SK-N-SH (cell line): ENCODE data around the gene PHF21A.

Experiments
- EP300 ChIP-seq, 2 experiments: IDR thresholded peaks; 2 replicates each; pipeline versions ENCODE4 v1.4.0 to v1.6.1; 2012; ENCODE audit warnings: borderline replicate concordance in 1 of 2, low read depth in 1 of 2, low read length in 1 of 2
- EZH2phosphoT487 ChIP-seq: fragments of 200-600 bp; sonication (generic); IDR thresholded peaks from 2 replicates; pipeline ENCODE4 v1.6.1; 2017; ENCODE audit warnings: low read depth, mixed run types, mild to moderate bottlenecking, antibody characterized with exemption, moderate library complexity, borderline replicate concordance
- GABPA ChIP-seq: IDR thresholded peaks from 2 replicates; pipeline ENCODE4 v1.4.0; 2012; ENCODE audit warnings: low read depth, mild to moderate bottlenecking
- GATA2 ChIP-seq: sonication (generic); formaldehyde crosslinking; IDR thresholded peaks from 2 replicates; pipeline ENCODE4 v1.5.0; 2020; ENCODE audit warnings: mild to moderate bottlenecking, missing genetic modification reagents
- NFIC ChIP-seq: IDR thresholded peaks from 2 replicates; pipeline ENCODE4 v1.4.0; 2012; ENCODE audit warnings: borderline replicate concordance
- POLR2AphosphoS5 ChIP-seq: IDR thresholded peaks from 2 replicates; pipeline ENCODE4 v1.6.1; 2012; ENCODE audit warnings: low read depth, low read length
- RAD21 ChIP-seq: IDR thresholded peaks from 2 replicates; pipeline ENCODE4 v1.6.1; 2012; ENCODE audit warnings: mild to moderate bottlenecking, low read length
- RFX5 ChIP-seq: IDR thresholded peaks from 2 replicates; pipeline ENCODE4 v1.6.1; 2012; ENCODE audit warnings: mild to moderate bottlenecking, improper control_type of control experiment, low read length
- SMC3 ChIP-seq: IDR thresholded peaks from 2 replicates; pipeline ENCODE4 v1.6.1; 2012; ENCODE audit warnings: low read depth, low read length, improper control_type of control experiment
- TAF1 ChIP-seq: IDR thresholded peaks from 2 replicates; pipeline ENCODE4 v1.6.1; 2012; ENCODE audit warnings: low read depth, mild to moderate bottlenecking, low read length, moderate library complexity, borderline replicate concordance
- TF ChIP-seq, protein P1 (sequence below): fragments of 200-600 bp; sonication (generic); IDR thresholded peaks from 2 replicates; pipeline ENCODE4 v1.6.1; 2017; ENCODE audit warnings: antibody characterized with exemption, mild to moderate bottlenecking, moderate library complexity
- TF ChIP-seq, protein P2 (sequence below): fragments of 150-350 bp; IDR thresholded peaks from 2 replicates; pipeline ENCODE4 v1.6.1; 2017; ENCODE audit warnings: antibody characterized with exemption, low read length, low read depth, borderline replicate concordance
- TF ChIP-seq, protein P3 (sequence below): IDR thresholded peaks from 2 replicates; pipeline ENCODE4 v1.6.1; 2012; ENCODE audit warnings: mild to moderate bottlenecking, low read depth, low read length, moderate library complexity

GRCh38 chr11:45930951-45931570 is 190.2 kb downstream of the PHF21A start:
- TF ChIP-seq EZH2phosphoT487 (no peak), POLR2AphosphoS5 (no peak), RAD21 (no peak), GATA2 (CRISPR knock-in tag) (no peak), SMC3 (no peak), NFIC (no peak), TAF1 (no peak), EP300 (IDR thresholded peaks at IDR 0.05; ENCODE audit: borderline replicate concordance in 1 of 2, low read depth in 1 of 2, low read length in 1 of 2) (no peak), GABPA (no peak), RFX5 (no peak)
- TF ChIP-seq, protein P1, sequence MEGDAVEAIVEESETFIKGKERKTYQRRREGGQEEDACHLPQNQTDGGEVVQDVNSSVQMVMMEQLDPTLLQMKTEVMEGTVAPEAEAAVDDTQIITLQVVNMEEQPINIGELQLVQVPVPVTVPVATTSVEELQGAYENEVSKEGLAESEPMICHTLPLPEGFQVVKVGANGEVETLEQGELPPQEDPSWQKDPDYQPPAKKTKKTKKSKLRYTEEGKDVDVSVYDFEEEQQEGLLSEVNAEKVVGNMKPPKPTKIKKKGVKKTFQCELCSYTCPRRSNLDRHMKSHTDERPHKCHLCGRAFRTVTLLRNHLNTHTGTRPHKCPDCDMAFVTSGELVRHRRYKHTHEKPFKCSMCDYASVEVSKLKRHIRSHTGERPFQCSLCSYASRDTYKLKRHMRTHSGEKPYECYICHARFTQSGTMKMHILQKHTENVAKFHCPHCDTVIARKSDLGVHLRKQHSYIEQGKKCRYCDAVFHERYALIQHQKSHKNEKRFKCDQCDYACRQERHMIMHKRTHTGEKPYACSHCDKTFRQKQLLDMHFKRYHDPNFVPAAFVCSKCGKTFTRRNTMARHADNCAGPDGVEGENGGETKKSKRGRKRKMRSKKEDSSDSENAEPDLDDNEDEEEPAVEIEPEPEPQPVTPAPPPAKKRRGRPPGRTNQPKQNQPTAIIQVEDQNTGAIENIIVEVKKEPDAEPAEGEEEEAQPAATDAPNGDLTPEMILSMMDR, result no peak
- TF ChIP-seq, protein P2, sequence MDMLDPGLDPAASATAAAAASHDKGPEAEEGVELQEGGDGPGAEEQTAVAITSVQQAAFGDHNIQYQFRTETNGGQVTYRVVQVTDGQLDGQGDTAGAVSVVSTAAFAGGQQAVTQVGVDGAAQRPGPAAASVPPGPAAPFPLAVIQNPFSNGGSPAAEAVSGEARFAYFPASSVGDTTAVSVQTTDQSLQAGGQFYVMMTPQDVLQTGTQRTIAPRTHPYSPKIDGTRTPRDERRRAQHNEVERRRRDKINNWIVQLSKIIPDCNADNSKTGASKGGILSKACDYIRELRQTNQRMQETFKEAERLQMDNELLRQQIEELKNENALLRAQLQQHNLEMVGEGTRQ, result no peak
- TF ChIP-seq, protein P3, sequence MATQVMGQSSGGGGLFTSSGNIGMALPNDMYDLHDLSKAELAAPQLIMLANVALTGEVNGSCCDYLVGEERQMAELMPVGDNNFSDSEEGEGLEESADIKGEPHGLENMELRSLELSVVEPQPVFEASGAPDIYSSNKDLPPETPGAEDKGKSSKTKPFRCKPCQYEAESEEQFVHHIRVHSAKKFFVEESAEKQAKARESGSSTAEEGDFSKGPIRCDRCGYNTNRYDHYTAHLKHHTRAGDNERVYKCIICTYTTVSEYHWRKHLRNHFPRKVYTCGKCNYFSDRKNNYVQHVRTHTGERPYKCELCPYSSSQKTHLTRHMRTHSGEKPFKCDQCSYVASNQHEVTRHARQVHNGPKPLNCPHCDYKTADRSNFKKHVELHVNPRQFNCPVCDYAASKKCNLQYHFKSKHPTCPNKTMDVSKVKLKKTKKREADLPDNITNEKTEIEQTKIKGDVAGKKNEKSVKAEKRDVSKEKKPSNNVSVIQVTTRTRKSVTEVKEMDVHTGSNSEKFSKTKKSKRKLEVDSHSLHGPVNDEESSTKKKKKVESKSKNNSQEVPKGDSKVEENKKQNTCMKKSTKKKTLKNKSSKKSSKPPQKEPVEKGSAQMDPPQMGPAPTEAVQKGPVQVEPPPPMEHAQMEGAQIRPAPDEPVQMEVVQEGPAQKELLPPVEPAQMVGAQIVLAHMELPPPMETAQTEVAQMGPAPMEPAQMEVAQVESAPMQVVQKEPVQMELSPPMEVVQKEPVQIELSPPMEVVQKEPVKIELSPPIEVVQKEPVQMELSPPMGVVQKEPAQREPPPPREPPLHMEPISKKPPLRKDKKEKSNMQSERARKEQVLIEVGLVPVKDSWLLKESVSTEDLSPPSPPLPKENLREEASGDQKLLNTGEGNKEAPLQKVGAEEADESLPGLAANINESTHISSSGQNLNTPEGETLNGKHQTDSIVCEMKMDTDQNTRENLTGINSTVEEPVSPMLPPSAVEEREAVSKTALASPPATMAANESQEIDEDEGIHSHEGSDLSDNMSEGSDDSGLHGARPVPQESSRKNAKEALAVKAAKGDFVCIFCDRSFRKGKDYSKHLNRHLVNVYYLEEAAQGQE, result no peak
